Stomach (tissue), 4 donors: ENCODE measurements around the gene CCDC63.
"Not testable (repeated sequence)": the region's sequence is repeated elsewhere in the genome, so short reads cannot be mapped to it uniquely, and the experiment has no call there.

Experiments
- CTCF ChIP-seq, 7 experiments: fragments of 450-650 bp in 4 of 7; fragments of 200-600 bp in 3 of 7; sonication (generic) in 3 of 7; IDR thresholded peaks; one replicate each; pipeline ENCODE4 v1.5.1; 2016 to 2019; ENCODE audit warnings: antibody characterized with exemption in 7 of 7, control low read depth in 2 of 7, mild to moderate bottlenecking in 1 of 7
- POLR2A ChIP-seq, 4 donors: fragments of 450-650 bp; IDR thresholded peaks; one replicate each; pipeline ENCODE4 v1.6.1; 2016; ENCODE audit warnings: antibody characterized with exemption in 4 of 4, control low read depth in 2 of 4, mild to moderate bottlenecking in 1 of 4, moderate library complexity in 1 of 4
- POLR2AphosphoS5 ChIP-seq, 3 donors: sonication (generic); formaldehyde crosslinking; IDR thresholded peaks; one replicate each; pipeline ENCODE4 v1.6.1; 2016; ENCODE audit warnings: antibody characterized with exemption in 3 of 3

GRCh38 chr12:110950867-110951266 lies 104.1 kb downstream of the CCDC63 start:
- not testable (repeated sequence) for TF ChIP-seq CTCF, POLR2AphosphoS5, POLR2A (IDR thresholded peaks at IDR 0.05)
